ENCODE measurements around the gene UTP25.

GRCh38 chr1:209817691-209818090, 10.1 kb upstream of the UTP25 start:
- TF ChIP-seq CTCF (conservative IDR thresholded peaks at IDR 0.05) (no peak), ZFX (IDR thresholded peaks at IDR 0.05) (no peak)

Data from C4-2B (cell line).